NCI-H82 treated with DMSO at 0.1 percent for 48 hours (cell line): Measurements from ENCODE around the gene TTC39C.
"Not testable (repeated sequence)": the region's sequence is repeated elsewhere in the genome, so short reads cannot be mapped to it uniquely, and the experiment has no call there.

Experiments used
- DNase-seq: peaks from one replicate; lab custom pipeline; 2025; ENCODE audit not compliant: unreplicated experiment; lab: John Stamatoyannopoulos, UW

TTC39C gene

DNA sequence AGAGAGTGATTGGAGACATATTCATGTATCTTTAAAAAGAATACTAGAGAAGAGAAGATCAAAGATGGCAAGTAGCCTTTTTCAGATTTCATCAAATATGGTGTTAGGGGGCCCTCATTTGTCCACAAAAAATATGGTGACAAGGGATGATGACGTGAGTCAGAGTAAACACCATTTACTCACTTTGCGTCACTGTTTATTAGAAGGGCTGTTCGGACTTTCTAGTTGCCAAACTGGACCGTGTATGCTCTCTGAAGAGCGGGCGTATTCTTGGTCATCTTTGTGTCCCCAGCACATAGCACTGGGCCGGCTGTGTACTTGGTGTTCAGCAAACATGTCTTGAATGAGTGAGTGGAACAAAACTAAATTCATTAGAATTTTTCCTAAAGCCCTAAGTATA, 37.5 kb downstream of the TTC39C start:
- no peak for DNase-seq

DNA sequence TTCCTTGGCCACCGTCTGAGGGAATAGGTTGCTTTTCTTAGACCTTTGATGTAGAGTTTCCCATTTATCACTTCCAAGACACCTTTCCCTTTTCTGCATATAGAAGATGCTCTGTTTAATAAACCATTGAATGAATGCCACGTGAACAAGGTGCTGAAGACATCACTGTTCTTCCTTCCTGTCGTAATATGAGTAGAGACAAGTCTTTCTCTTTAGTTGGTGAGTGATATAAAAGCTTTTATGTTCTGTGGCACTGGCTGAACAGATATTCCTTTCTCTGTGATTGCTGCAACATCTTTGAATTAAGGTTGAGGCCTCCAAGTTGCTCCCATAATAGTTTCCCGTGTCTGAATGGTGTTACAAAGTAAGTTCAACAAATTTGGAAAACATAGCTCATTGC, 38.7 kb downstream of the TTC39C start:
- no peak for DNase-seq

DNA sequence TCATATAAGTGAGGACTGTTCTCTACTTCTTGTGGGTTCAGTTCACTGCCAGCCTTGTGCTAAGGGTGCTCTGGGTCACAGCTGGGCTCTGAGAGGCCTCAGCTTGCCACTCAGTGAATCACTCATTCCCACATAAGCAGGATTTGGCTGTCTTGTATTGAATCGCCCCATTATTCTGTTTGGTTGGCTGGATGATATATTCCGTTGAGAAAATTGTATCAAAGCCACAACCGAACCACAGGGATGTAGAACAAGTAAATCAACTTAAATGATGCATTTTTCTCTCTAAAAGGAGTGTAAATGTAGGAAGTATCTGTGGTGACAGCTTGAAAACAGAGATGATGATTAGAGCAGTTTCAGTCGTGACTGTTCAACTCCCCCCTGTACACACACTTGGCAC, 39.6 kb downstream of the TTC39C start:
- DNase-seq = no peak

DNA sequence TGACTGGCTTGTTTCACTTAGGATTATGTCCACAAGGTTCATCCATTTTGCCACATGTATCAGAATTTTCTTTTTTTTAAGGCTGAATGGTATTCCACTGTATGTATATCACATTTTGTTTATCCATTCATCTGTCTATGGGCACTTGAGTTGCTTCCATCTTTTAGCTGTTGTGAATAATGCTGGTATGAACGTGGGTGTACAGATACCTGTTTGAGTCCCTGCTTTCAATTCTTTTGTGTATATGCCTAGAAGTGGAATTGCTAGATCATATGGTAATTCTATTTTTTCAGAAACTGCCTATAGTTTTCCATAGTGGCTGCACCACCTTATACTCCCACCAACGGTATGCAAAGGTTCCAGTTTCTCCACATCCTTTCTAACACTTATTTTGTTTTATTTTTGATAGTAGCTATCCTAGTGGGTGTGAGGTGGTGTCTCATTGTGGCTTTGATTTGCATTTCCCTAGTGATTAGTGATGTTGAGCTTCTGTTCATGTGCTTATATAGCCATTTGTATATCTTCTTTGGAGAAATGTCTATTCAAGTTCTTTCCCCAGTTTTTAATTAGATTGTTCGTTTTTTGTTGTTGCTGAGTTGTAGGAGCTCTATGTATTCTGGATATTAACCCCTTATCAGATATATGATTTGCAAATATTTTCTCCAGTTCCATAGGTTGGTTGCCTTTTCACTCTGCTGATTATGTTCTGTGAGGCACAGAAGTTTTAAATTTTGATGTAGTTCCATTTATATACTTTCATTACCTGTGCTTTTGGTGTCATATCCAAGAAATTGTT, 40.7 kb downstream of the TTC39C start:
- DNase-seq = no peak

DNA sequence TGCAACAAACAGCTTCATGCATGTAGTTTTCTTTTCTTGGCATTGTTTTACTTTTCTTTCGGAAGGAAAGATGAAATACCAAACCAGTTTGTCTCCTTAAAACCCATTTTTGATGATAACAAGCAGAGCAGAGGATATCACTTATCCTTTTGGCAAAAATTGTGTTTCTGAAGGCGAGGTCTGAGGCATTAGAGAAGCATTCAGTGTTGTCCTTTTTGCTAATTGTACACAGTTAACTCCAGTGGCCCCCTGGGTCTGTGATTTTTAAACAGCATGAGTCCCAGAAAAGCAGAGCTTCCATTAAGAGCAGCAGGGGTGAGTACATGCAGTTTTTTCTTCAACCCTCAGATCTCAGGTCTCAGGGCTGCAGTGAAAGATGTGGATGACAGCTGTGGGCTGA, 41.3 kb downstream of the TTC39C start:
- peak; percentile 9 for DNase-seq

DNA sequence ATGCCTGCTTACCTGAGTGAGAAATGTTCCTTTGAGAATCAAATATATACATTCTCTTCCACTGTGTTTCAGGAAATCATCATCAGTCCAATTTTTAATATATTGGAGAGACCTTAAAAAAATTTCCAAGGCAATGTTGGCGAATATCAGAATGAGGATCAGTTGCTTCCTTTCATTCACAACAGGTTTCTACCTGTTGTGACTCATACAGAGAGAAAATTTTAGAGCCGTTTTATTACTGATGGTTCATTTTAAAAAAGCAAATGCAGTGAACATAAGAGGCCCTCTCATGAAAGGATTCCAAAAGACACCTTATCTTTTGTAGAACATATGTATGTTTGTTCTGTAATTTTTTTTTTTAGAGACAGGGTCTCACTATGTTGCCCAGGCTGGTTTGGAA, 42.0 kb downstream of the TTC39C start:
- no peak for DNase-seq

DNA sequence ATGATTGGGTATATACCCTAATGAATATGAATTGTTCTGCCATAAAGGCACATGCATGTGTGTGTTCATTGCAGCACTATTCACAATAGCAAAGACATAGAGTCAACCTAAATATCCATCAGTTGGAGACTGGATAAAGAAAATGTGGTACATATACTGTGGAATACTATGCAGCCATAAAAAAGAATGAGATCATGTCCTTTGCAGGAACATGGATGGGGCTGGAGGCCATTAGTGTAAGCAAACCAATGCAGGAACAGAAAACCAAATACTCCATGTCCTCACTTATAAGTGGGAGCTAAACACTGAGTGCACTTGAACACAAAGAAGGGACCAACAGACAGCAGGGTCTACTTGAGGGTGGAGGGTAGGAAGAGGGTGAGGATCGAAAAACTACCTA, 43.2 kb downstream of the TTC39C start:
- DNase-seq = no peak

DNA sequence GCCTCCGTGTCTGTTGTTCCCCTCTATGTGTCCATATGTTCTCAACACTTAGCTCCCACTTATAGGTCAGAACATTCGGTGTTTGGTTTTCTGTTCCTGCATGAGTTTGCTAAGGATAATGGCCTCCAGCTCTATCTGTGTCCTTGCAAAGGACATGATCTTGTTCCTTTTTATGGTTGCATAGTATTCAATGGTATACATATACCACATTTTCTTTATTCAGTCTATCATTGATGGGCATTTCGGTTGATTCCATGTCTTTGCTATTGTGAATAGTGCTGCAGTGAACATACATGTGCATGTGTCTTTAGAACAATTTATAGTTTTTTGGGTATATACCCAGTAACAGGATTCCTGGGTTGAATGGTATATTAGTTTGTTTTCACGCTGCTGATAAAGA, 44.8 kb downstream of the TTC39C start:
- DNase-seq = not testable (repeated sequence)

DNA sequence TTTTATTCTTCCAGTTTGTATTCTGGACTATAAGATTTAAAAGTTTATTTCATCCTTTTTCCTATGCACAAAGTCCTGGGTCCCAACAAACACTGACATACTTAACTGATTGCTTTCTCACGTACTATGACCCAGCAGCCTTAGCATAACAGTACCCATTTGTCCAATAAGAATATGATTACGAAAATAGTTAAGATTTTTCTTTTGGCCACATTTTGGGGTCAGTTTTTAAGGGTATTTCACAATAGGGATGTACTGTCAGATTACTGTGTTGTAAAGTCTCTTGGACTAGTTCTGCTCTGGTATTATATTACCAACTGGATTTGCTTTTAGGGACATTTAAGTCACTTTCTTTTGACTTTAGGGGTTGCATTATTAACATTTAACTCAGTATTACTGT, 46.1 kb downstream of the TTC39C start:
- DNase-seq = no peak

DNA sequence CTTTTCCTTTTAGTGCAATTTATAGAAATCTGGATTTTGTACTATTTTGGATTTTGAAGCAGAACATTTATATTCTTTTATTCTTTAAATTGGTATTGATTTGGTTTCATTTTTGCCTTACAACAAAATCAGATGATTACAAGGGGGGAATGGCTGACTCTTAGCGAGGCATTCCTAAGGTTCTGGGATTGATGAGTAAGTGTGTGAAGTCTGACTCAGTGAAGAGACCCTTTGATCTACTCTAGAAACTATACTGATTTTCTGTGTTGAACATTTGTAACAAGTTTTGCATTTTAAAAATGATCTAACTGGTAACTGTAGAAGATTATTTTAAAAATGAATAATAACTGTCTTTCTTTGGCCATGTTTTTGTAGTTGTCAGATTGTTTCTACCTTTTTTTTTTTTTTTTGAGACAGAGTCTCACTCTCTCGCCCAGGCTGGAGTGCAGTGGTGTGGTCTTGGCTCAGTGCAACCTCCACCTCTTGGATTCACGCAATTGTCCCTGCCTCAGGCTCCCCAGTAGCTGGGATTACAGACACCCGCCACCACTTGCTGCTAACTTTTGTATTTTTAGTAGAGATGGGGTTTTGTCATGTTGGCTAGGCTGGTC, 48.7 kb downstream of the TTC39C start:
- DNase-seq = no peak

DNA sequence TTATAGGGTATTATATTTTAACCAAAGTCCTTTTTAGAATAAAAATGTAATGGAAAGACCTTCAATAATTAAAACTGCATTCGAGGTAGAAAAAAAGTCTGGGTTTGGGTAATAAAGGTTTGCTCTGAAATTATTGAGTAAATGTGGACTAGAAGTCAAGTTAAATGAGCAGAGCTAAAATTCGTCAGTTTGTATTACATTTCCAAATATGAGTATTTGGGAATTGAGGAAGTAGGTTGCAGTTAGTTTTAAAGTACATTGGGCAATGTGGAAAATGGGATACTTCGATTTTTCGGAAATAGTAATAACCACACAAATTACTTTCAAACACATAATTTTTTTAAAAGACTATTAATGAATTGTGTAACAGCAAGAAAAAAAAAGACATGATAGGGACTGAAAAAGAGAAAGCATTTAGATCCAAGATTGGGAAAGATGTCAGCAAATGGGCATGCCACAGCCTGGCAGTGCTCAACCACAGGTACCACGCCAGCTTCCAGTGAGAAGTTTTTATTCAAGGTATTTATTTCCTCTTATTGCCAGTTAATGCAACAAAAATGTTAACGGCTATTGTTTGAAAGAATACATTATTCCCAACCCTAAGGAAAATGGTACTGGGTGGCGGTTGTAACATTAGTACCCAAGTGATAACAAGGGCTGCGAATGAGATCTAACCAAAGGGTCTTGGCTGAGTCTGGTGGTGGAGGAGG, 50.0 kb downstream of the TTC39C start:
- DNase-seq = no peak

DNA sequence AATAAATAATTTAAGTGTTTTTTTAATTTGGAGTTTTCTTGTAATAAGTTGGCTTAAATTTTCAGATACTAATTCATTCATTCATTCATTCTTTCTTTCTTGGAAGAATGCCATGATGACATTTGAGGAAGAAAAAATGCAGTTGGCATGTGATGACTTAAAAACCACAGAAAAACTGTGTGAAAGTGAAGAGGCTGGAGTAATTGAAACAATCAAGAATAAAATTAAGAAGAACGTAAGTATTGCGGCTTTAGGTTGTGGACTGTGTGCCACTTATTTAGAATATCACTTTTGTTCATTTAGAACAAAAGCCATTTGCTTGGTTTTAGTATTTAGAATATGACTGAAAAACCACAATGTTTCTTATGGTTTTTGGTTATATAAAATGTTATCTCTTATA, 51.4 kb downstream of the TTC39C start:
- no peak for DNase-seq

DNA sequence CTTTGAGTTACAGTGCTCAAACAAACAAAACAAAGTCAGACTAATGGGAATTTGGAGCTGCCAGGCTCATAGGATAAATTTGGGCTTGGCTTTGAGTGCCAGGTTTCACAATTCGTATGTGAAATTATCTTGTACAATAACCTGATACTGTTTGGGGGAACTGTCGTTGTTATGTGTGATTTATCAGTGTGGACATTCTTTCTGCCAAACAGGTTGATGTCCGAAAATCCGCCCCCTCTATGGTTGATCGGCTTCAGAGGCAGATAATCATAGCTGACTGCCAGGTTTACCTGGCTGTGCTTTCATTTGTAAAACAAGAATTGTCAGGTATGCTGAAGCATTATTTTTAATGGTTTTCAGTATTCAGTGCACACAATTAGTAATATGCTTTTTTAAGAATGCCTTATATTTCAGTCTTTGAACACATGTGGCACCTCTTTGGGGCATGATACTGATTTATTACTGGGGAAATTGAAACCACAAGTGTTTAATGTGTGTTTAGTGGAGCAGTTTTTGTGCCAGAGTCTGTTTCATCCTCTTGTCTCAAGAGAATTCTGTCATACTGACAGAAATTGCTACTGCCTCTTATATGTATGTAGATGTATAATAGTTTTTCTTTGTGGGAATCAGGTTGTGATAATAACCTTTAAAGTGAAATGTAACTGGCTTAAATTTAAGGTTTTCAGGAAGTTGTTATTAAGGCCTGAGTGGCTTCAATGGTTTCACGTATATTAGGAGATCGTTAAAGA, 54.6 kb downstream of the TTC39C start:
- DNase-seq = no peak

DNA sequence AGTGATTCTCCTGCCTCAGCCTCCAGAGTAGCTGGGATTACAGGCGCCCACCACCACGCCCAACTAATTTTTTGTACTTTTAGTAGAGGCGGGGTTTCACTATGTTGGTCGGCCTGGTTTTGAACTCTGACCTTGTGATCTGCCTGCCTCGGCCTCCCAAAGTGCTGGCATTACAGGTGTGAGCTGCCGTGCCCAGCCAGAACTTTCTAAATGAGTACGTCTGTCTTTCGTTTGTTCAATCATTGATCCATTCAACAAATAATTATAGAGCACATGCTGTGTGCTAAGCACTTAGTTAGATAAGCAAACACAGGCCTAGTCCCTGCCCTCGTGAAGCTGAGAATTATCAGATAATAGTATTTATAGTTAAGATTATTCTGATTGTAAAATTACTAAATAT, 56.5 kb downstream of the TTC39C start:
- DNase-seq = no peak

DNA sequence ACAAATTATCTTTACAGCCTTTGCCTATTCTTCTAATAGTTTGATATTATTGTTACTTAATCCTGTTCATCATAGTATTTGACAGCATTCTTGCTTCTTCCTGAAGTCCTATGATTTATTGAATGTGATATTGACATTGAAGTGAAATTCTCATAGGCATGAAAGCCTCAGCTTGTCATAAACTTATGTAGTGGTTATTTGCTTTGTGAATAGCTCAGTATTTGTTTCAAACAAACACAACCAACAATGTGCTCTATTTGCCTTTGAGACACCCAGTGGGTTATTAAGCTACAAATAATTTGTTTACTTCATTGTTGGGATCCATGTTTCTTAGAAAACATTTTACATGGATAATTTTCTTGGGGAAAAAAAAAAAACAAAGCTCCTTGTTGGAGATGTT, 57.2 kb downstream of the TTC39C start:
- no peak for DNase-seq

DNA sequence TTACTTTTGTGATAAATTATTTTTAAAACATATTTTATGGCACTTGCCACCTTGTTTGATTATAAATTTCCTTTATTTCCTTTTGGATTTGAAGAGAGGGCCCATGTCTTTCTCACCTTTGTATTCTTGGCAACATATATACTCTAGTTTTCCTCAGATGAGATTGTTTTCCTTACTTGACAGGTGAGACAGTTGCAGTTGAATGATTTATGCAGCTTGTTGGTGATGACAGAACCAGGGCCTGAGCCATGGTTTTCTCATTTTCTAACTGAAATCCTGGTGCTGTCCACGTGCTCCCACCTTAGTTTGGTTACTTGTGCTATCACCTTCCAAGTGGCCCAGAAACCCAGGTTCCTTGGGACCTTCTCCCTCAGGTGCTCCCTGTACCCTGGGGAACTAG, 58.2 kb downstream of the TTC39C start:
- no peak for DNase-seq

DNA sequence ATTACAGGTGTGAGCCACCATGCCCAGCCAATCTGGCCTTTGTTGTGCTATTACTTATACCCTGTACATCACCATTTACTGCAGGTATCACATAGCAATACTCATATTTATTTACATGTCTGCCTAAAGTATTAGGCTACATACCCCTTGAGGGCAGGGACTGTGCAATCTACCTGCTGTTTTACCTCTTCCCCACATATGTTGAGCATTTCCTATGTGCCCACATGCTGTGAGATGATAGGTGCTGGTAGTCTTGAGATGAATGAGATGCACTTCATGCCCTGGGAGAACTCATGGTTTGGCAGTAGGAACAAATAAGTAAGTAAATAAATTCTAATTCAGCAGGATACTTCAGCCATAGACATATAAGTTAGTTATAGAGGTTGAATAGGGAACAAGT, 59.2 kb downstream of the TTC39C start:
- no peak for DNase-seq

DNA sequence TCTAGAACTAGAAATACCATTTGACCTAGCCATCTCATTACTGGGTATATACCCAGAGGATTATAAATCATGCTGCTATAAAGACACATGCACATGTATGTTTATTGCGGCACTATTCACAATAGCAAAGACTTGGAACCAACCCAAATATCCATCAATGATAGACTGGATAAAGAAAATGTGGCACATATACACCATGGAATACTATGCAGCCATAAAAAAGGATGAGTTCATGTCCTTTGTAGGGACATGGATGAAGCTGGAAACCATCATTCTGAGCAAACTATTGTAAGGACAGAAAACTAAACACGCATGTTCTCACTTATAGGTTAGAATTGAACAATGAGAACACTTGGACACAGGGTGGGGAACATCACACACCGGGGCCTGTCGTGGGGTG, 60.2 kb downstream of the TTC39C start:
- DNase-seq = not testable (repeated sequence)

DNA sequence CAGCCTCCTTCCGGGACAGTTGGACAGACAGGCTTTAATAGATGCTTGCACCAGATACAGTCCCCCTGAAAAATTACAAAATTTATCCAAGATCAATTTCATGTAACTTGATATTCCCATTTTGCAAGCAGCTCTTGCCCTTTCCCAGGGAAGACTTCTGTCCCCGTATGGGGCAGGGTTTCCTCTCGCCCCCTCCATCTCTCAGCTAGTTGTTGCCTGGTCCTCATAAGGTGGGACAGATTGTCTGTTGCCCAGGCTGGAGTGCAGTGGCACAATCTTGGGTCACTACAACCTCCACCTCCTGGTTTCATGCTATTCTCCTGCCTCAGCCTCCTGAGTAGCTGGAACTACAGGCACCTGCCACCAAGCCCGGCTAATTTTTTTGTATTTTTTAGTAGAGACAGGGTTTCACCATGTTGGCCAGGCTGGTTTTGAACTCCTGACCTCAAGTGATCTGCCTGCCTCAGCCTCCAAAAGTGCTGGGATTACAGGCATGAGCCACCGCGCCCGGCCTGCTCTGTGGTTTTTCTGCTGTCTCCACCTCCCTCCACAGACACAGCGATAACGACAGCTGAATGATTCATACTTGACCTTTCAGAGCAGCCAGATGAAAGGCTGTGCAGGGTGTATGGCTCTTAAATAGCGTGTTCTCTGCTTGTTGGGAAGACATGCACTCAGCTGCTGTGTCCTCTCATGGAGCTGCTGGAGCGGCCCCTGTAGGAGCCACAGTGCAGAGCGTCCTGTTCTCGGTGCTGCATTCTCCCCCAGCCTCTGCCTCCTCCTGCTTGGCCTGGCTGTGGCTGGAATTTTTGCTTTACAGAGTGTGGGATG, 61.4 kb downstream of the TTC39C start:
- DNase-seq = peak; percentile 2

DNA sequence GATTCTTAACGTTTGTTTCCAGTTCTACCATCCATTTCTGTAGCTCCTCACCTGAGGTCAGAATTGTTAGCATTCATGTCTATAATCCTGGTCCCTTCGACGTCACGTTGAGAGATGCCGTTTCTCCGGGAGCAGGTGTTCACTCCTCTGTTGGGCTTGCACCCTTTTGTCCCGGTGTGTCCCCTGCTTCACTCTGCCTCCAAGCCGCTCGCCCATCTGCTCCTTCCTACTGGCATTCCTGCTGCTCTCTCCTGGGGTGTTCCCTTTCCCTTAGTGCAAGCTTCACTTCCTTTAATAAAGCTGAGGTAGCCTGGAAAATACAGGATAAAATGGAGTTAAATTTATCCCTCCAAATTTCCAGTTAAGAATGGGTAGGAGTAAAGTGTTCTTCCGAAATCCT, 62.4 kb downstream of the TTC39C start:
- DNase-seq = no peak

DNA sequence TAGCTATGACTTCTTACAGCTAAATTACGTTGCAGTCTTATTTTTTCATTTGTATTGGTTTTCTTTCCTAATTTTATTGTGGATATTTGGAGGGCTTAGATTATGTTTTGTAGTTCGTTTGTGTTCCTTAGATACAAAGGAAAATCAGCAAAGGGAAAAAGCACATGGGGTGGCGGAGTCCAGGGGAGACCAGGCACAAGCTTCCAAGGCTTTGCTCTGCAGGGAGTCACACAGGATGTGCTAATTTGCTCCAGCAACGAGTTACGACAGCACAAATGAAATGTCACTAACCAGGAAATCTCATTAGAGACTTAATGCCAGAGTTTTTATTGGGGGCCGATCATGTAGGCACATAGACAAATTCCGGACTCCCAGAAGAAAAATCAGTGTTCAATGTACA, 63.8 kb downstream of the TTC39C start:
- DNase-seq = no peak
